K562 (cell line): ENCODE data around the gene WSCD2. TPM values are rescaled to one million over a fixed set of nuclear protein-coding genes. Genes with fewer than 3 reads are reported as not detected.
A peak's percentile ranks its signal among the peaks of the same experiment; 100 is the strongest.

Experiments
- ATAC-seq: fragments of 200-7000 bp; cut with Tn5 transposase; 3 replicates; pipeline ENCODE4 v1.9.1; 2020; ENCODE audit warnings: moderate library complexity
- BruUV-seq: library from RNA; stranded (reverse); fragments of 400-500 nt; replicated peaks from 2 replicates; lab custom pipeline; 2021; lab: Mats Ljungman, UMichigan
- CTCF ChIA-PET: fragments of 300-600 bp; formaldehyde crosslinking; extraction: SDS; loops from one replicate; lab custom pipeline; 2021; ENCODE audit warnings: low intra/inter-chr PET ratio; lab: Yijun Ruan, JAX
- POLR2A ChIA-PET: fragments of 300-600, 350-650 bp; sonication (Branson Sonifier 250); formaldehyde crosslinking; extraction: SDS; loops from one replicate; lab custom pipeline; 2021; ENCODE audit warnings: antibody characterized with exemption, inconsistent platforms; lab: Yijun Ruan, JAX
- DNase-seq, 4 experiments: peaks; one replicate each; pipeline versions ENCODE4 v3.0.0 to v3.0.0-alpha.2; 2011 to 2018; ENCODE audit warnings: low spot score in 3 of 4, mixed read lengths in 3 of 4; ENCODE audit errors: extremely low read depth in 1 of 4
- FAIRE-seq: peaks from 2 replicates; lab custom pipeline; 2011; peaks lifted over from hg19 to GRCh38; lab: Jason Lieb, UNC
- H2AFZ ChIP-seq: 2 replicates; pipeline ENCODE4 v1.6.0; 2011; ENCODE audit warnings: low read depth, low read length, control low read depth, inconsistent platforms
- H3K27ac ChIP-seq: fragments of 200-600 bp; 3 replicates; pipeline ENCODE4 v1.8.0; 2011; ENCODE audit warnings: low read depth, mild to moderate bottlenecking, control low read depth, inconsistent platforms, low read length, moderate library complexity, mixed read lengths; ENCODE audit errors: extremely low read depth
- H3K27me3 ChIP-seq, 2 experiments: fragments of 300-600 bp in 1 of 2; 2 replicates in 1 of 2; 3 replicates in 1 of 2; pipeline versions ENCODE4 v1.6.0 to v1.8.0; 2011; ENCODE audit warnings: inconsistent platforms in 2 of 2, low read length in 2 of 2, mild to moderate bottlenecking in 1 of 2, mixed read lengths in 1 of 2, moderate library complexity in 1 of 2; ENCODE audit not compliant: control insufficient read depth in 2 of 2, insufficient read depth in 2 of 2
- H3K36me3 ChIP-seq: fragments of 300-600 bp; 3 replicates; pipeline ENCODE4 v1.8.0; 2011; ENCODE audit warnings: mild to moderate bottlenecking, low read length, inconsistent platforms; ENCODE audit not compliant: control insufficient read depth, insufficient read depth
- H3K4me1 ChIP-seq, 2 experiments: fragments of 200-600 bp in 1 of 2; replicated peaks in 1 of 2; 2 replicates in 1 of 2; 3 replicates in 1 of 2; pipeline versions ENCODE4 v1.5.1 to v1.8.0; 2011; ENCODE audit warnings: inconsistent platforms in 2 of 2, low read length in 2 of 2, mild to moderate bottlenecking in 1 of 2, mixed read lengths in 1 of 2, moderate library complexity in 1 of 2; ENCODE audit not compliant: control insufficient read depth in 2 of 2, insufficient read depth in 2 of 2
- H3K4me2 ChIP-seq: 2 replicates; pipeline ENCODE4 v1.6.1; 2011; ENCODE audit warnings: low read length, control low read depth, inconsistent platforms, mixed read lengths; ENCODE audit not compliant: insufficient read depth
- H3K4me3 ChIP-seq: fragments of 200-600 bp; sonication (generic), shearing (Covaris generic); 2 replicates; pipeline ENCODE4 v1.5.1; 2016; ENCODE audit warnings: control low read depth, inconsistent platforms
- H3K79me2 ChIP-seq: fragments of 200-600 bp; 3 replicates; pipeline ENCODE4 v1.8.0; 2011; ENCODE audit warnings: low read length, inconsistent platforms; ENCODE audit not compliant: control insufficient read depth, insufficient read depth
- H3K9ac ChIP-seq, 2 experiments: 2 replicates each; pipeline versions ENCODE4 v1.6.0 to v1.6.1; 2011; ENCODE audit warnings: low read depth in 2 of 2, low read length in 2 of 2, control low read depth in 1 of 2, inconsistent platforms in 1 of 2, mild to moderate bottlenecking in 1 of 2, mixed read lengths in 1 of 2; ENCODE audit not compliant: insufficient read depth in 1 of 2
- H3K9me1 ChIP-seq: one replicate; pipeline ENCODE4 v1.6.0; 2011; ENCODE audit warnings: inconsistent platforms, mild to moderate bottlenecking, low read length, moderate library complexity; ENCODE audit not compliant: control insufficient read depth, insufficient read depth
- H3K9me3 ChIP-seq: replicated peaks from 2 replicates; pipeline ENCODE4 v1.5.1; 2011; ENCODE audit warnings: low read depth, low read length, inconsistent platforms; ENCODE audit not compliant: control insufficient read depth, insufficient read depth
- H4K20me1 ChIP-seq: replicated peaks from 2 replicates; pipeline ENCODE4 v1.6.1; 2011; ENCODE audit warnings: low read length, inconsistent platforms, mixed read lengths; ENCODE audit not compliant: control insufficient read depth, insufficient read depth
- EHMT2 ChIP-seq: fragments of 450-650 bp; IDR thresholded peaks from 2 replicates; pipeline ENCODE4 v1.6.1; 2018; ENCODE audit warnings: antibody characterized with exemption
- JUNB ChIP-seq: fragments of 450-650 bp; formaldehyde crosslinking; conservative IDR thresholded peaks from 2 replicates; pipeline ENCODE4 v1.4.0; 2020; ENCODE audit warnings: mild to moderate bottlenecking
- MIER1 ChIP-seq: fragments of 450-650 bp; IDR thresholded peaks from 2 replicates; pipeline ENCODE4 v1.6.1; 2016; ENCODE audit warnings: antibody characterized with exemption, mild to moderate bottlenecking, low read depth
- MTF1 ChIP-seq: fragments of 250-450 bp; sonication (Bioruptor Pico); IDR thresholded peaks from 2 replicates; pipeline ENCODE4 v1.9.0; 2021; ENCODE audit warnings: moderate library complexity, mild to moderate bottlenecking, inconsistent platforms, borderline replicate concordance
- RREB1 ChIP-seq: fragments of 250-450 bp; sonication (Bioruptor Pico); IDR thresholded peaks from 2 replicates; pipeline ENCODE4 v1.4.0; 2020
- TCF7L2 ChIP-seq: fragments of 150-350 bp; IDR thresholded peaks from 2 replicates; pipeline ENCODE4 v1.6.1; 2016; ENCODE audit warnings: low read depth, mild to moderate bottlenecking, low read length, moderate library complexity
- TCFL5 ChIP-seq: fragments of 250-450 bp; sonication (Bioruptor Pico); conservative IDR thresholded peaks from 2 replicates; pipeline ENCODE4 v1.6.1; 2021; ENCODE audit warnings: mild to moderate bottlenecking, moderate library complexity, matching md5 sums
- ZNF311 ChIP-seq: fragments of 250-450 bp; sonication (Bioruptor Pico); IDR thresholded peaks from 2 replicates; pipeline ENCODE4 v1.4.0; 2020; ENCODE audit warnings: mild to moderate bottlenecking, moderate library complexity
- ZNF778 ChIP-seq: fragments of 450-650 bp; formaldehyde crosslinking; IDR thresholded peaks from 2 replicates; pipeline ENCODE4 v1.4.0; 2020; ENCODE audit warnings: mild to moderate bottlenecking, moderate library complexity
- WGBS: fragments of 100-300 bp; shearing (Covaris generic); methylation state at CpG from one replicate; pipeline ENCODE4 v1.1.6; 2016; ENCODE audit warnings: low coverage, mixed read lengths; ENCODE audit not compliant: insufficient coverage; ENCODE audit errors: missing lambda C conversion rate; 5-methylcytosine and 5-hydroxymethylcytosine counted together
- in situ Hi-C: fragments of 300-500 bp; cut with MboI; formaldehyde crosslinking; loops from 4 replicates; pipeline ENCODE4 v1.15.0; 2018; ENCODE audit warnings: inconsistent platforms, mixed read lengths
- intact Hi-C: fragments of 100-400 bp; cut with micrococcal nuclease; formaldehyde crosslinking; loops from 2 replicates; pipeline ENCODE4 v1.14.2; 2022
- polyA plus RNA-seq, 8 experiments: library from polyadenylated mRNA; depleted of rRNA in 4 of 8; stranded (reverse) in 5 of 8; unstranded in 3 of 8; fragments of >200 nt; fragmentation: Nextera tagmentation in 2 of 8; fragmentation: Illumina TruSeq in 1 of 8; extraction: Ambion mirVana in 2 of 8; extraction: Trizol in 1 of 8; gene quantifications; 2 replicates each; pipeline versions ENCODE4 v1.2.1 to v1.2.3, GENCODE V29; 2011 to 2014; ENCODE audit warnings: inconsistent platforms in 1 of 8, missing spikeins in 1 of 8
- total RNA-seq, 7 experiments: library from RNA; depleted of rRNA in 6 of 7; stranded (reverse); fragments of >200 nt in 6 of 7; fragmentation: Illumina TruSeq in 2 of 7; extraction: Trizol in 2 of 7; gene quantifications; 2 replicates each; pipeline versions ENCODE4 v1.2.1 to v1.2.3, GENCODE V29; 2011 to 2021; ENCODE audit warnings: low replicate concordance in 1 of 7

WSCD2 gene
- total and polyA plus RNA-seq, 9 of the 15 experiments (the other 6 are each of a cell fraction or from before 2014, with no cell fraction given), result 0.72 to 14.1 (median 4.0) TPM

GRCh38 chr12:108194585-108194984 lies 65.5 kb downstream of the WSCD2 start:
- Histone ChIP-seq H3K4me1 (no peaks in the 10 kb centered on the region), H3K9me1 (no peaks in the 10 kb centered on the region), H3K9ac (no peak overlapping the region), H3K27ac (no peak overlapping the region), H3K4me3 (no peak overlapping the region), H3K79me2 (no peaks in the 10 kb centered on the region), H2AFZ (no peak overlapping the region), H4K20me1 (no peaks in the 10 kb centered on the region; the same call in 1 of the 2 replicates), H3K36me3 (no peaks in the 10 kb centered on the region; the same call in 2 of the 3 replicates), H3K9me3 (no peaks in the 10 kb centered on the region), H3K27me3 (no peaks in the 10 kb centered on the region; a peak in 1 of 5 replicates), H3K4me2 (no peak overlapping the region)
- FAIRE-seq (no peak), ATAC-seq (no peak), DNase-seq (no peak)
- ChIA-PET POLR2A (interaction anchor here (0.6 to 1.3 kb wide), 4 partner anchors 14 to 203 kb away, joined by 3 read pairs; no protein-coding TSS in a partner anchor), CTCF (interaction anchor here (0.6 to 2.6 kb wide), 7 partner anchors 12 to 298 kb away, joined by 3 to 21 read pairs (median 3); partner anchors contain the start of gene WSCD2)
- in situ Hi-C loops, result no loop called here
- BruUV-seq, result no TSS peak
- 0% methylated on average over 1 of the region's 1 CpG for WGBS
- intact Hi-C loops, result loop anchor here (1.0 kb wide), 1 partner anchor 95 kb away; no protein-coding TSS in a partner anchor
- TF ChIP-seq TCFL5 (CRISPR knock-in tag), result no peak
- peak; percentile 66 for TF ChIP-seq EHMT2
- TF ChIP-seq MTF1 (CRISPR knock-in tag), result no peak
- TF ChIP-seq JUNB (CRISPR knock-in tag), result no peak
- no peak for TF ChIP-seq ZNF778
- TF ChIP-seq TCF7L2, result no peak
- peak; percentile 51; the same call in 1 of the 2 replicates for TF ChIP-seq MIER1
- TF ChIP-seq RREB1, result no peak
- no peak for TF ChIP-seq ZNF311
